Measurements from ENCODE around the gene CLIC5. TPM values are rescaled to one million over a fixed set of nuclear protein-coding genes. Genes with fewer than 3 reads are reported as not detected.

The CLIC5 gene
- total RNA-seq, 1 donor from 2014 or later: 5.2 TPM

GRCh38 chr6:45835721-45836437, 179.8 kb downstream of the CLIC5 start:
- peak; percentile 30 for TF ChIP-seq CTCF (conservative IDR thresholded peaks at IDR 0.05; ENCODE audit: low read depth, low read length)
- DNase-seq (ENCODE audit: low read depth): peak; percentile 56
- no peak overlapping the region for H3K4me3 ChIP-seq (ENCODE audit: low read depth, low read length)

GRCh38 chr6:45832063-45832462, 183.6 kb downstream of the CLIC5 start:
- TF ChIP-seq CTCF (conservative IDR thresholded peaks at IDR 0.05; ENCODE audit: low read depth, low read length): no peak
- no peak for DNase-seq (ENCODE audit: low read depth)
- no peak overlapping the region for H3K4me3 ChIP-seq (ENCODE audit: low read depth, low read length)

Other genes with a start within 250 kb of the CLIC5 start
- 6.4 and 8.1 TPM in 2 replicates for gene ENPP4, start 114.1 kb upstream of the CLIC5 start, total RNA-seq
- 1.5 and 2.5 TPM in 2 replicates for gene ENPP5, start 155.1 kb upstream of the CLIC5 start, total RNA-seq